ENCODE data around the gene ROBO2.

DNA sequence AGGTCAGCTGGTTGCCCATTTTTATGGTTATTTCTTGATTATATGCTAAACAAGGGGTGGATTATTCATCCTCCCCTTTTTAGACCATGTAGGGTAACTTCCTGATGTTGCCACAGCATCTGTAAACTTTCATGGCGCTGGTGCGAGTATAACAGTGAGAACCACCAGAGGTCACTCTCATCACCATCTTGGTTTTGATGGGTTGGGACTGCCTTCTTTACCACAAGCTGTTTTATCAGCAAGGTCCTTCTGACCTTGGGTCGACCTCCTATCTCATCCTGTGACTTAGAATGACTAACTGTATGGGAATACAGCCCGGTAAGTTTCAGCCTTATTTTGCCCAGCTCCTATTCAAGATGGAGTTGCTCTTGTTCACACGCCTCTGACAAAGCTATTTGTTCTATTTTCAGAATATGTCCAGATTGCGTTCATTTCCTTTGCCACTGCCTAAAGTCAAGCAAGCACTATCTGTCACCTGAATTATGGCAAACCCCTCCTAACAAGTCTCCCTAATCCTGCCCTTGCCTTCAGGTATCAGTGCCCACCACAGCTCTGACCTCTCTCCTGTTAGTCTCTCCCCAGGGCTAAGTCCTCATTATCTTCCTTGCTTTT lies 308.5 kb downstream of the ROBO2 start:
- TF ChIP-seq EGR1 (IDR thresholded peaks at IDR 0.05; ENCODE audit: low read depth) (no peak), EZH2phosphoT487 (IDR thresholded peaks at IDR 0.05; ENCODE audit: borderline replicate concordance) (no peak)
- TF ChIP-seq, protein P1, sequence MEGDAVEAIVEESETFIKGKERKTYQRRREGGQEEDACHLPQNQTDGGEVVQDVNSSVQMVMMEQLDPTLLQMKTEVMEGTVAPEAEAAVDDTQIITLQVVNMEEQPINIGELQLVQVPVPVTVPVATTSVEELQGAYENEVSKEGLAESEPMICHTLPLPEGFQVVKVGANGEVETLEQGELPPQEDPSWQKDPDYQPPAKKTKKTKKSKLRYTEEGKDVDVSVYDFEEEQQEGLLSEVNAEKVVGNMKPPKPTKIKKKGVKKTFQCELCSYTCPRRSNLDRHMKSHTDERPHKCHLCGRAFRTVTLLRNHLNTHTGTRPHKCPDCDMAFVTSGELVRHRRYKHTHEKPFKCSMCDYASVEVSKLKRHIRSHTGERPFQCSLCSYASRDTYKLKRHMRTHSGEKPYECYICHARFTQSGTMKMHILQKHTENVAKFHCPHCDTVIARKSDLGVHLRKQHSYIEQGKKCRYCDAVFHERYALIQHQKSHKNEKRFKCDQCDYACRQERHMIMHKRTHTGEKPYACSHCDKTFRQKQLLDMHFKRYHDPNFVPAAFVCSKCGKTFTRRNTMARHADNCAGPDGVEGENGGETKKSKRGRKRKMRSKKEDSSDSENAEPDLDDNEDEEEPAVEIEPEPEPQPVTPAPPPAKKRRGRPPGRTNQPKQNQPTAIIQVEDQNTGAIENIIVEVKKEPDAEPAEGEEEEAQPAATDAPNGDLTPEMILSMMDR (IDR thresholded peaks at IDR 0.05 in 2 of 3, conservative IDR thresholded peaks at IDR 0.05 in 1 of 3; ENCODE audit: borderline replicate concordance in 1 of 3, insufficient read depth in 1 of 3, low read depth in 2 of 3, low read length in 2 of 3): no peak
- TF ChIP-seq, protein P2, sequence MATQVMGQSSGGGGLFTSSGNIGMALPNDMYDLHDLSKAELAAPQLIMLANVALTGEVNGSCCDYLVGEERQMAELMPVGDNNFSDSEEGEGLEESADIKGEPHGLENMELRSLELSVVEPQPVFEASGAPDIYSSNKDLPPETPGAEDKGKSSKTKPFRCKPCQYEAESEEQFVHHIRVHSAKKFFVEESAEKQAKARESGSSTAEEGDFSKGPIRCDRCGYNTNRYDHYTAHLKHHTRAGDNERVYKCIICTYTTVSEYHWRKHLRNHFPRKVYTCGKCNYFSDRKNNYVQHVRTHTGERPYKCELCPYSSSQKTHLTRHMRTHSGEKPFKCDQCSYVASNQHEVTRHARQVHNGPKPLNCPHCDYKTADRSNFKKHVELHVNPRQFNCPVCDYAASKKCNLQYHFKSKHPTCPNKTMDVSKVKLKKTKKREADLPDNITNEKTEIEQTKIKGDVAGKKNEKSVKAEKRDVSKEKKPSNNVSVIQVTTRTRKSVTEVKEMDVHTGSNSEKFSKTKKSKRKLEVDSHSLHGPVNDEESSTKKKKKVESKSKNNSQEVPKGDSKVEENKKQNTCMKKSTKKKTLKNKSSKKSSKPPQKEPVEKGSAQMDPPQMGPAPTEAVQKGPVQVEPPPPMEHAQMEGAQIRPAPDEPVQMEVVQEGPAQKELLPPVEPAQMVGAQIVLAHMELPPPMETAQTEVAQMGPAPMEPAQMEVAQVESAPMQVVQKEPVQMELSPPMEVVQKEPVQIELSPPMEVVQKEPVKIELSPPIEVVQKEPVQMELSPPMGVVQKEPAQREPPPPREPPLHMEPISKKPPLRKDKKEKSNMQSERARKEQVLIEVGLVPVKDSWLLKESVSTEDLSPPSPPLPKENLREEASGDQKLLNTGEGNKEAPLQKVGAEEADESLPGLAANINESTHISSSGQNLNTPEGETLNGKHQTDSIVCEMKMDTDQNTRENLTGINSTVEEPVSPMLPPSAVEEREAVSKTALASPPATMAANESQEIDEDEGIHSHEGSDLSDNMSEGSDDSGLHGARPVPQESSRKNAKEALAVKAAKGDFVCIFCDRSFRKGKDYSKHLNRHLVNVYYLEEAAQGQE (IDR thresholded peaks at IDR 0.05; ENCODE audit: low read depth): no peak

All from HCT116 (cell line).